NCI-H187 treated with DMSO at 0.1 percent for 48 hours (cell line): ENCODE results near the gene CDC42BPB.

ENCODE experiments used
- DNase-seq: peaks from one replicate; lab custom pipeline; 2025; lab: John Stamatoyannopoulos, UW

Gene CDC42BPB

DNA sequence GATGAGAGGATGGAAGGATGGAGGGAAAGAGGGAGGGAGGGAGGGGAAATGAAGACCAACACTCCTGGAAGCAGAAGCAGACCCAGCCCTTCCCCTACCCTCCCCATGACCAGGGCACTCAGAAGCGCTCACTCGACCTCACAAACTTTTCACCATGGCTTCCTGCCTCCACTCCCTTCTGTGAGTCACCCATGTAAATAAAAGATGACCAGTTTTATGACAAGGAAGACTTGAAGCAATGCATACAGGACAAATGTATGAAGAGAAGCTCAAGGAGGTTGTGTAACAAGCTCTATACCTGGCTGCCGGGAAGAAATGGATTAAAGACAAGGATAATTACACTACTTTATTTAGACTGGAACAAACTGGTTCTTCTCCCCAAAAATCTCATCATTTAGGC lies 63.8 kb downstream of the CDC42BPB start:
- no peak for DNase-seq

DNA sequence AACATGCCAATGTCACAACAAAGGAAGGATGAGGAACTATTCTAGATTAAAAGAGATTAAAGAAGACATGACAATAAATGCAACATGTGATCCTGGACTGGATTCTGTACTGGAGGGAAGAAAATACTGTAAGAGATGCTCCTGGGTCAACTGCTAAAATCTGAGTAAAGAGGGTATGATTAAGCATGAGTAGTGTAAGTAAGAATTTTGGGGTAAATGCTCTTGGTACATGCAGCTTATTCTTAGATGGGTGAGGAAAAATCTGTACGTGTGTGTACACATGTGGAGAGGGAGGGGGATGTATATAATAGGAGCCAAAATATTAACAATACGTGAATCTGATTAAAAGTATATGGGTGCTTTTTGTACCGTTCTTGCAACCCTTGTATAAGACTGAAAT lies 66.0 kb downstream of the CDC42BPB start:
- DNase-seq, result no peak

DNA sequence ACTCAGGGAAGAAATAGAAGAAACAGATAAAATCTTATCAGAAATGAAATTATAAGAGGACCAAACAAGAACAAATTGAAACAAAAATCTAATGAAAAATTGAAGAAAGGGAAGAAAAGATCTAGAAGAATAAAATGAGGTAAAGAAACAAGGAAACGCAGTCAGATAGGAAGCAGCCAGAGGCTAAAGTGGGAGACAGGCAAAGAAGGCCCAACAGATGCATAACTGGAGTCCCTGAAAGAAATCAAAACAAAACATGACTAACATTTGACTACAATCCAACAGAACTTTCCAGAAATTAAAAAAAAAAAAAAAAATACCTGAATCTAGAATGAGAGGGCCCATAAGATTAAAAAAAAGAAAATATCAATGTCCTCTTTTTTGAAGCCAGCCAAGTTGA lies 69.3 kb downstream of the CDC42BPB start:
- no peak for DNase-seq

DNA sequence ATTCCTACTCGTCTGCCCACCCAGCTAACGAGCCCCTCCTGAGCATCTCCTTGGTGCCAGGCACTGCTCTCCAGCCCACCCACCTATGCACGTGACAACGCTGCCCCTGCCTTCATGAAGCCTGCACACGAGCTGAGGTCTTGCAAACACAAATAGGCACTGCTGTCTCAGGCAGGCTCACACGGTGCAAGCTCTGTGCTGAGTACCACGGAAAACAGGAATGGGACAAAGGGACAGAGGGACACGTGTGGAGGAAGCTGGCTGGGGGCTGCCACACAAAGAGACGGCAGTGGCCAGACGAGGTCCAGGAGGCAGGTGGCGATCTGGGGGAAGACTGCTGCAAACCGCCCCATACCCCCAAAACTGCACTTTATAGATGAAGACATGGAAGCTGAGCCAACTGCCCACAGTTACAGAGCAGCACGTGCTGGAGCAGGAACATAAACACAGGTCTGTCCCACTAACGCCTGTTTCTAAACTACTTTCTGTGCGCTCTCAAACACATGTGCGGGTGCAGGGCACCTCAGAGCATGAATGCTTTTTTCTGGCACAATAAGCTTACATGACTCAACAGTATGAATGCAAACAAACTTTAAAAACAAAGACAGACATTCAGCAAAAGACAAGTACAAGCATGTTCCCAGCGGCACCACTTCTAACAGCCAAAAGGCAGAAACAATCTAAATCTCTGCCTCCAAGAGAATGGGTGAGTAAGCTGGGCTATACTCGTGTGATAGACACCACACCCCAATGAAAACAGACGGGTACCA lies 70.4 kb downstream of the CDC42BPB start:
- no peak for DNase-seq

DNA sequence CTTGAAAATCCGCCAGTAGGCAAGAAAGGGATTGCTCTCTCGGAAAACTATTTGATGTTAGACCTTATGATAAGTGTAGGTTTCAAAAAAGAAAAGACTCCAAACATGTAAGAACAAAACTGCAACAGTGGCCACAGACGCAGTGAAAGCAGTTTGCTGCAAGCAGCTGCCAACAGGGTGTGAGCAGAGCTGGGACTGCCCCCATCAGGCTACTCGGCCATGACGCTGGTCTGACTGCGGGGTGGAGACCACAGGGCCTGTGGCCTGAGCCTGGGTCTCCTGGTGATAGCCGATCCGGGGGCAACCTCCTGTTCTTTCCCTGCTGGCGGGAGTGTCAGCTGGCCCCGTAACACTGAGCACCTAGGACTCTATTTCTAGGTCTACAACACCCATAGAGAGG lies 71.7 kb downstream of the CDC42BPB start:
- DNase-seq, result no peak

DNA sequence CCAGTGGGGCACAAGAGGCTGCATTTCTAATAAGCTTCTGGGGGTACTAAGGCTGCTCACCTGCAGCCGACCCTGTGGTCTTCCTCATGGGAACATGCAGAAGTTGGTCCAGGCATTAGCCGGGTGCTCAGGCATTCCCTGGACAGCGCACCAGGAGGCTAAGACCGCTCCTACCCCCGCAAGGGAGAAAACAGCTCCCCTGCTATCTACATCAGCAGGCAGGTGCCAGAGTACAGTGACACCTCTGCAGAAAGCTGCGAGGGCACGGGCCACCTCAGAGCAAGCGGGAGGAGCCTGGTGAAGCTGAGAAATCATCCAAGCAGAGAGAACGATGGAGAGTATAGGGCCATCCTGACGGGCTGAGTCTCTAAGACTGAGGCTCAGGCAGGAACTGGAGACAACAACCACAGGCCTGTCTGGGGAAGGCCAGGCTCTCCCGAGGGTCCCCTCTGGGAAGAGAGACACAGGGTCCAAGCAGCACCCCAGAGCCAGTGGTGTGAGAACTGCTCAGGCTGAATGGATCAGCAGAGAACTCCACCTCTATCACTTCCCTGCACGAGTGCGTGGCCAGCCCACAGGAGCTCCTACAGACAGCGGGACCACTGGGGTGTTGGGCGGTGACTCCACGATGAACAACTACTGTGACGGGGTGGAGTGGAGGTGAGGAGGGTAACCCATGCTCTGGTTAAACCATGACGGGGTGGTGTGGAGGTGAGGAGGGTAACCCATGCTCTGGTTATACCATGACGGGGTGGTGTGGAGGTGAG lies 72.8 kb downstream of the CDC42BPB start:
- no peak for DNase-seq

DNA sequence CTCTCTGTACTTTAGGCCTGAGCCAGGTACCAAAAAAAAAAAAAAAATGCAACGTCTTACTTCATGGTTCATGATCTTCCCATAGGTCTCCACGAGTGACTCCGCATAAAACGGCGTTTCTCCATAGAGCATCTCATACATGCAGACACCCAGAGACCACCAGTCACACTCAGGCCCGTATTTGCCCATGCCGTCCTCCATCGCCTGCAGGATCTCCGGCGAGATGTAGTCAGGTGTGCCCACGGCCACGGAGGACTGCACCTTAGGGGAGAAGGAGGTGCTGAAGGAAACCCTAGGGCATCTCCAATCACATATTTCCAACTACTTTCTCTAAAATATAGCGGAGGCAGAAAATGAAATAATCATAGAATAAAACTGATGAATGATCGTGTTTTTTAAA lies 73.9 kb downstream of the CDC42BPB start:
- no peak for DNase-seq

DNA sequence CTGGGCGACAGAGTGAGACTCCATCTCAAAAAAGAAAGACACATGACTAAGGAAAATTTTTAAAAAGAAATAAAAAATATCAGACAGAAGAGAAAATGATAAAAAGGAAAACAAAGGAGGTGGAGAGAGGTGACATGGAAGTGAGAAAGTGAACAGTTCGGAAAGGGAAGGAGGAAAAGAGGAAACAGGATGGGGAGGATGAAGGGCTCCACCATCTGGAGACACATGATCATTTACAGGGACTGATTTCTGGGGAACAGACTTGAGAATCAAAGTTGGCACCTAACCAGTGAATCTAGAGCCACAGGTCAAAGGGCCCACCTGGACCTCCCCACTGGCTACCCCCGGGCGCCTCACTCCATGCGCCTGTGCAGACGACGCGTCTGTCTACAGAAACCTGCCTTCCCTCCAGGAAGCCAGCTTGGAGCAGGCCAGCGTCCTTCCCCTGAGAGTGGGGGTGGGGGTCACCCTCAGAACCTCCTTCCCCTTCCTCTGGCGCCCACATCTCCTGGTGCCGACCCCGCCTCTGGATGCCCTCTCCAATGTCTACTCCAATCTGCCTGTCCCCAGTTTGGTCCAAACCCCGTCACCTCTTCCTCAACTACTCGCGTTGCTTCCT lies 74.4 kb downstream of the CDC42BPB start:
- no peak for DNase-seq

DNA sequence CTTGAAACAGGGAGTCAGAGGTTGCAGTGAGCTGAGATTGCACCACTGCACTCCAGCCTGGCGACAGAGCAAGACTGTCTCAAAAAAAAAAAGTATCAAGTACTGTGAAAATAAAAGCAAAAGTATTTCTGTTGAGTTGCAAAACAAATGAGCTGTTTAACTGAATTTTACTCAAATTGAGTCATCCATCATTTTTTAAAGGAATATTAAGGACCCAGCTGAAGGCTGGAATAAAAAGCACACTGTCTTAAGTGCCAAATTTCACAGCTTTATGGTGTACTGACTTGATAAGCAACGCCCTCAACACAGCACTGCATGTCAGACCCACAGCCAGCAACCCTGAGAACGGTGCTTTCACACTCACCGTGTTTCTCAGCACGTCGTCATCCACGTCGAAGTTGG lies 76.9 kb downstream of the CDC42BPB start:
- no peak for DNase-seq

DNA sequence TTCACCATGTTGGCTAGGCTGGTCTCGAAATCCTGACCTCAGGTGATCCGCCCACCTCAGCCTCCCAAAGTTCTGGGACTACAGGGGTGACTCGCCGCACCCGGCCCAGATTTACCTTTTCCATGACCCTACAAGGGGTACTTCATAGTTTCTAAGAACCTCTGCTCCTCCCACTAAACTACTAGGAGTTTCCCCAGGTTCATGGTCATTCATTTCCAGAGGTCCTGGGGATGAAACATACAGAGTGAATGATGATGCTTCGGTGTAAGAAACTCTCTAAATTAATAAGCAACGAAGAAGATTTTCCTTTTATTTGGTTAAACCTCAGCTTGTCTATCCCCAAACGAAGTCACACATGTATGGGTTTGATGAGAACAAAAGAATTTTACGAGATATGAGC lies 77.9 kb downstream of the CDC42BPB start:
- no peak for DNase-seq

DNA sequence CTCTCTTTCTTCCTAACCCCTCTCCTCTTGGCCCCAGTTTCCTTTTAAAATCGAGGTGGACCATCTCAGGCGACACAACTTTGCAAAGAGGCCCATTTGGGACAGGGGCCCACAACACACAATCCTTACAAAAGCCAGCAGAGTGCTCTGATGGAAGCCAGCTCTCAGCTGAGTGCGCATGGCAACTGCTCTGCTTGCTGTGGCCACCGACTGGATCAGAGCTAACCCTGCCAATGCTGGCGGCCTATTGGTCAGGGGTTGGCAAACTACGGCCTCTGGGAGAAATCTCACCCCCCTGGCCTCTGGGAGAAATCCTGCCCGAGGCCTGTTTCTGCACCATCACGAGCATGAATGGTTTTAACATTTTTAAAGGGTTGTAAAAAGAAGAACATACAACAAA lies 79.9 kb downstream of the CDC42BPB start:
- DNase-seq, result no peak

DNA sequence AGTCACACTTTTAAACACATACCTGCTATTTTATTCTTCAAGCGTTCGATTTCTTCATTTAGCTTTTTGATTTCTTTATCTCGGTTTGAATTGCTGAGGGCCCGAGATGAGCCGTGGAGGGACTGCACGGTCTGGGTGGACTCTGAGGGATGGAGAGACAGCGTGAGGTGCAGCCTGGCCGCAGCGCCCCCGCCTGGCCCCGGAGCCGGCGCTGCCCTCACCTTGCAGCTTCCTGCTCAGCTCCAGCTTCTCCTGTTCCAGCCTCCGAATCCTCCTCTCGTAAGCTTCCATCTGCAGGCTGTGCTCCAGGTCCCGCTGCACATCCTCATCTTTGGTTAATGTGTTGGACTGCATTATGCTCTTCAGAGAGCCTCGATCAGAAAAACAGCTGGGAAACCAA lies 81.7 kb downstream of the CDC42BPB start:
- DNase-seq, result no peak

DNA sequence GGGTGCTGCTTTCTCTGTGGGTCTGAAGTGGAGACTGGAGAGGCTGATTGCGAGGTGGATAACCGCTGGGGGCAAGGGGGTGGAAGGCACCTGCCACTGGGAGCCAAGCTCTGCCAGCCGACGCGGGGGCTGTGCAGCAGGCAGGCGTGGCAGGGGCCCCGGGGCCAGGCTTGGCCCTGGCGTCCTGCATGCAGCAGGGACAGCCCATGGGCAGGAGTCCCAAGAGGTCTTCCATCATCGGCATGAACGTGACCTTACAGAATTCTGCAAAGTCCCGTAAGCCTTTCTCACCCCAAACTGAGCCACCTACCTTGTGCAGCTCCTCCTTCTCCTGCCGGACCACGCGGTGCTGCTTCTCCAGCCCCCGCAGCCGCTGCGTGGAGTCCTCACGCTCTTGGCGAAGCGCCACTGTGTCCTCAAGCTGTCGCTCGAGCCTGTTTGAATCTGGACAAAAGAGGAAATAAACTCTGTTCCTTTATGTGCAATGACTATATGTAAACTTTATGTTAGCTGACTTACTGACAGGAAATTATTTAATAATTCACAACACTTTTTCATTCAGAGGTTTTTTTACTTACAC lies 83.6 kb downstream of the CDC42BPB start:
- no peak for DNase-seq

DNA sequence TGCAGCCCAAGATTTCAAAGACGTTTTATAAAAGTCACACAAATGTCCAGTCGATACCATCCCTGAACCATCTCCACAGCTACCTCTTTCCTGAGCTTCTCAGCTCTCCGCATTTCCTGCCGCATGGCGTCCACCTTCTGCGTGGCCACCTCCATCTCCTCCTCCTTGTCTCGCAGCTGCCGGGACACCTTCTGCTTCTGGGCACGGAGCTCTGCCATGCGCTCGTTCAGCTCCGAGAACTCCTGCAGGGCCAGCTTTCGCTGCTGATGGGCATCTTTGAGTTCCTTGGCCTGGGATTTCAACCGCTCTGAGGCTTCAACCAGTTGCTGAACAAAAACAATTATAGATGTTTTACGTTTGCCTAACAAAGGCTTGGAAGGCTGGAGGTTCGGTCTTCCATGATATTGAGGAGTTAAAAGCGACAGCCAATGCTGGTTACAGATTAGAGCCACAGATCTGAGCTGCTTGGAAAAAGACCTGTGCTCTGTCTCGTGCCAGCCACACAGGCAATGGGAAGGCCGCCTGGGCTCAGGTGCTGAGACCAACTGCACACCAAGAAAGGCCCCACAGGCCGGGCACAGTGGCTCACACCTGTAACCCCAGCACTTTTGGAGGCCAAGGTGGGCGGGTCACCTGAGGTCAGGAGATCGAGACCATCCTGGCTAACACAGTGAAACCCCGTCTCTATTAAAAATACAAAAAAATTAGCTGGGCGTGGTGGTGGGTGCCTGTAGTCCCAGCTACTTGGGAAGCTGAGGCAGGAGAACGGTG lies 85.3 kb downstream of the CDC42BPB start:
- no peak for DNase-seq

DNA sequence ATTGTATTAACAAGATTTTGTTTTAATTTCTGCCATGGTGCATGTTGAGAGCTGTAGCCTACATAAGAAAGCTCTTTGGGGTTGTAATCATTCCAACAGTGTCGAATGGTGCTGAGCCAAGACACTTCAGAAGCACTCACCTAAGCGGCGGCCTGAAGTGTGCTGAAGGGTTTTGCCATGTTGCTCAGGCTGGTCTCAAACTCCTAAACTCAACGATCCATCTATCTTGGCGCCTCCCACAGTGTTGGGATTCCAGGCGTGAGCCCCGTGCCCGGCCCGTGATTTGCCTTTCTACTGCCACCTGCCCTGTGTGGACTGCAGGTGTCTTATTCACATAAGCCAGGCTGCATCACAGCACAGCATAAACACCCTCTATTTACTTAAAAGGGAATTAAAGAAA lies 86.0 kb downstream of the CDC42BPB start:
- DNase-seq, result no peak

DNA sequence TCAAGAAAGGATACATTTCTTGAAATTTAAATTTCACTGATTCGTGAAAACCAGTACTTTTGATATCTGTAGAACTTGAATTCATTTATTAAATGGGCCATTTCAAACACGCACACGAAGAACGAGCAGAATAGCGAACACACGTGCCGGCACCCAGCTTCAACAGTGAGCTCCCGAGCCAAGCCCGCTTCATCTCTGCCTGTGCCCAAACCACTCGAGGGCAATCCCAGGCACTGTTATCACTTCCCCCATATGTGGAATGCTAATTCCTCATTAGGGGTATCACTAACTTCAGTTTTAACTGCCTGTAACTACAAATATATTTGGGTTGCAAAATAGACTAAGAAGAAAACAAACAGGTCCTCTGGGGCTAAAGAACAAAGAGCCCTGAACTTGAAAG lies 86.9 kb downstream of the CDC42BPB start:
- DNase-seq, result no peak

DNA sequence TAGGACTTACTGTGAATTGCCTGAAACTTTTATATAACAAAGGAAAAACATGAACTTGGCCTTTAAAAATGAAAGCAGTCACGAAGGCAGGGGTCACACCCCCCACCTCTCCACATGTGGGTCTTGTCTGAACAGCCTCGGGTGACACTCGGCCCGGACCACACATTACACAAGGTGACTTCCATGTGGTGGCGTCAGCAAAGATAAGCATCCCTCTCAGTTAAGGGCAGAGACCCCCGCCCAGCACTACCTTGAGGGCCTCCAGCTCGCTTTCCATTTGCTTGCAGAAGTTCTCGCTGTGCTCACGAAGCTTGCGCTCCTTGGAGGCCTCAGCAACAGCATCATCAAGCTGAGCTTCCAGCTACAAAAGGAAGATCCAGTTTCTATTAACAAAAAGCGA lies 87.4 kb downstream of the CDC42BPB start:
- DNase-seq, result no peak

DNA sequence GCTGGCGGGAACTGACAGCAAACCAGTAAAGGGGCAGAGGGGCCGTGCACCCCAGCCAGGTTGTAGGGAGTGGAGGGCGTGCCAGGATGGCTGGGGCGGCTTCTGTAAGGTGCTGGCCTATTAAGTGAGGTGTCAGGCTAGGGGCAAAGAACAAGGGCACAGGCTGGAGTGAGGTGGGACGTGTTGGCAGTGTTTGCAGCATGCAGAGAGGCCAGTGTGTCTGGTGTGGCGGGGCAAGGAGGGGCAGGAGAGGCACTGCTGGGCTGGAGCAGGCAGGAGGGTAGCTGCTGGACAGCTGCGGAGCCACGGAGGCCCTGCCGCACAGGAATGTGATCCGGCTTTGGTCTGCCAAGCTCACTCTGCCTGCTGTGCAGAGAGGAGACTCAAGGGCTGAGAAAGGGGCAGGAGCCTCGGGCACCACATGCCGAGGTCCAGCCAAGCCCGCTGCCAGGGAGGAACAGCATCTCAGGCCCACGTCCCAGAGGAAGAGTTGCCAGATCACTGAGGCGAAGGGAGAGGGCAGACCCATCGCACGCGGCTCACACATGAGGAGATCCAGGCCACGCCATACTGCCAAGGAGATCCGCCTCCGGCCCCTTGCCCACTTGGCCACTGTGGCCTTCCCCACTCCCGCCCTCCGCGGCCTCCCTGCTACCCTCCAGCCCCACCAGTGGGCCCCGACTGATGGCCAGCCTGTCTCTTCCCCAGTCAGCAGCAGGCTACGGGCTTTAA lies 88.1 kb downstream of the CDC42BPB start:
- DNase-seq, result no peak

DNA sequence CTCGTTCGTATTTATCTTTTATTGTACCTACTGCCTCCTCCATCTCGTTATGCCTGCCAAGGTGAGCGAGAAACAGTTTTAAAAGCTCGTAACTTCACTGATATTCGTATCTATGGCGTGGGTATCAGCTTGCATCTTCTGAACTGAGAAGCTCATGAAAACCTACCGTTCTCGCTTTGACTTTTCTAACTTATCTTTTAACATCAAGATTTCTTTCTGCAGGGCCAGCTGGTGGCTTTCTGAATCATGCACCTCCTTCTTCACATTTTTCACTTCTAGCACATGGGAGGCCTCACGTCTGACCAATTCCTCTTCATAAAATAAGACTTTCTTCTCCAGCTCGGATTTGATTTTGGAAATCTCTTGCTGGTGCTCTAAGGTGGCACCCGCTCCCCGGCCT lies 89.0 kb downstream of the CDC42BPB start:
- DNase-seq, result no peak

DNA sequence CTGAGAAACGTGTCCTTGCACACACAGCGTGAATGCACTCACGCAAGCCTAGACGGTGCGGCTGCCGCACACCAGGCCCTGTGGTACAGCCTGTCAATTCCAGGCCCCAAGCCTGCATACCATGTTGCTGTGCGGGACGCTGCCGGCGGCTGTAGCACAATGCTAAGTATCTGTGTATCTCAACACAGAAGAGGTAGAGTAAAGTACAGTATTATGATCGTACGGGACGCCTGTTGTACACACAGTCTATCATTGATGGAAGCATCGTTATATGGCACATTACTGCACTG lies 89.9 kb downstream of the CDC42BPB start:
- no peak for DNase-seq

DNA sequence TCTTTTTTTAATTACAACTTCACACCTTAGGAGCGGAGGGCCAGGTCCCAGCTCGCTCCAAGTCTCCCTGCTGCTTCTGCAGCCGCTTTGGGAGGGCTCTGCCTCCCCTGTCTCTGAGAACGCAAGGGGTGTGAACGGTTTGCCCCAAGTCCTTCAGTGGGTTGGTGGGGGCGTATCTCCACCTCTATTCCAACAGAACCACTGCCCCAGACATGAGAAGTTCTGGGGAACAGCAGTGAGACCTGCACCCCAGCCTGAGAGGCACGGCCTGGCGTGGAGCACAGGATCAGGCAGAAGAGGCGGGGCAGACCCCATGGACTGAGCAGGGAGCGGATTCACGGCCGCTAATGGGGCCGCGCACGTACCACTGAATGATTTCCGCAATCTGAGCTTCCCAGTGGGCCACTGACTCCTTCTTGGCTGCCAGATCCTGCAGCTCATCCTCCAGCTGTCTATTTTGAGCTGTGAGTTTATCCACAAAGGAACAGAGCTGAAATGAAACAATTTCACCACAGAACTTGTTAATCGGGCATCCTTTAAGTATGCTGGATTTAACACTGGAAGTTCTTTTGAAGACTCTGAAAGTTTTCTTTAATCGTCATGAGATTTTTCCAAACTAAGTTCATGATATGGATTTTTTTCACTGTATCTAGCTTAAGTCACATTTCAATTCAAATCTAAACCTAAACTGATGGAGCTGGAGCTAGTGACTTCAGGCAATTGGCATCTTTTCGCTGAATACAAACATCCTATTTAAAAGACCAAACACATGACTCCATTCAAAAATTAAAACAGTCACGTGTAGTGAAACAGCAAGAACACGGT lies 90.5 kb downstream of the CDC42BPB start:
- no peak for DNase-seq
